Lung (tissue), 12 donors: ENCODE results near the gene LIPC. TPM values are rescaled to one million over a fixed set of nuclear protein-coding genes. Genes with fewer than 3 reads are reported as not detected.
A peak's percentile ranks its signal among the peaks of the same experiment; 100 is the strongest.

ENCODE experiments used
- ATAC-seq: fragments of 200-7000 bp; cut with Tn5 transposase; one replicate; pipeline ENCODE4 v1.9.1; 2020; ENCODE audit warnings: moderate number of reproducible peaks; ENCODE audit not compliant: insufficient read depth, low FRiP score
- DNase-seq, 3 donors: peaks; one replicate each; pipeline ENCODE4 v3.0.0-alpha.2; 2013 to 2017
- H3K27ac ChIP-seq, 2 donors: one replicate each; pipeline ENCODE4 v1.5.1; 2013; ENCODE audit warnings: mild to moderate bottlenecking in 2 of 2, moderate library complexity in 2 of 2, control low read depth in 1 of 2, inconsistent platforms in 1 of 2, low read depth in 1 of 2, low read length in 1 of 2
- H3K27me3 ChIP-seq, 3 donors: one replicate each; pipeline ENCODE4 v1.5.1; 2013; ENCODE audit warnings: low read length in 2 of 3; ENCODE audit not compliant: control insufficient read depth in 3 of 3, insufficient read depth in 3 of 3
- H3K36me3 ChIP-seq, 4 donors: one replicate each; pipeline ENCODE4 v1.5.1; 2013; ENCODE audit warnings: low read length in 4 of 4, mild to moderate bottlenecking in 1 of 4, moderate library complexity in 1 of 4; ENCODE audit not compliant: control insufficient read depth in 4 of 4, insufficient read depth in 4 of 4
- H3K4me1 ChIP-seq, 5 donors: one replicate each; pipeline ENCODE4 v1.5.1; 2013; ENCODE audit warnings: low read length in 5 of 5, mild to moderate bottlenecking in 2 of 5, moderate library complexity in 1 of 5; ENCODE audit not compliant: control insufficient read depth in 5 of 5, insufficient read depth in 5 of 5
- H3K4me3 ChIP-seq: one replicate; pipeline ENCODE4 v1.5.1; 2013; ENCODE audit warnings: mild to moderate bottlenecking, control low read depth, moderate library complexity
- H3K9ac ChIP-seq, 2 donors: one replicate each; pipeline ENCODE4 v1.5.1; 2013; ENCODE audit warnings: low read length in 2 of 2, control low read depth in 1 of 2; ENCODE audit not compliant: insufficient read depth in 1 of 2
- H3K9me3 ChIP-seq, 4 donors: one replicate each; pipeline ENCODE4 v1.5.1; 2013; ENCODE audit warnings: low read length in 3 of 4, mild to moderate bottlenecking in 1 of 4, moderate library complexity in 1 of 4; ENCODE audit not compliant: control insufficient read depth in 4 of 4, insufficient read depth in 3 of 4
- WGBS, 2 donors: extraction: QIAGEN DNeasy Blood & Tissue Kit; methylation state at CpG; one replicate each; pipeline ENCODE4 v1.1.7; 2013; 5-methylcytosine and 5-hydroxymethylcytosine counted together
- polyA plus RNA-seq, 2 donors: library from polyadenylated mRNA; stranded (reverse); fragments of 200-250 nt; gene quantifications; one replicate each; pipeline ENCODE4 v1.2.1, GENCODE V29; 2013
- total RNA-seq, 2 donors: library from RNA; depleted of rRNA in 1 of 2; stranded (reverse); fragments of >200 nt in 1 of 2; gene quantifications; one replicate each; pipeline ENCODE4 v1.2.1, GENCODE V29; 2014 to 2021
- TF ChIP-seq, protein P1 (sequence below): IDR thresholded peaks from 2 replicates; pipeline ENCODE4 v1.5.1; 2012; ENCODE audit warnings: mild to moderate bottlenecking; ENCODE audit errors: control extremely low read depth, extremely low read depth
- donor health status: control.
- donor health status: control.
- donor health status: Bipolar disorder and iron deficiency.
- donor health status: healthy.
- donor health status: DM: yes; HTN: yes; CAD: no.

LIPC gene
- total and polyA plus RNA-seq, 4 donors, result 0.20 to 0.57 (median 0.40) TPM

- Histone ChIP-seq H3K27me3 (no peaks in the 10 kb centered on the region), H3K9ac (no peak overlapping the region), H3K4me1 (peaks cover 0 to 5% (median 0%) of the 10 kb centered on the region in 5 donors), H3K36me3 (no peaks in the 10 kb centered on the region), H3K9me3 (no peaks in the 10 kb centered on the region), H3K27ac (no peak overlapping the region), H3K4me3 (no peak overlapping the region)
- 93 to 98% methylated on average over 6 of the region's 6 CpGs for WGBS, 2 donors
- no peak for DNase-seq
- TF ChIP-seq, protein P1, sequence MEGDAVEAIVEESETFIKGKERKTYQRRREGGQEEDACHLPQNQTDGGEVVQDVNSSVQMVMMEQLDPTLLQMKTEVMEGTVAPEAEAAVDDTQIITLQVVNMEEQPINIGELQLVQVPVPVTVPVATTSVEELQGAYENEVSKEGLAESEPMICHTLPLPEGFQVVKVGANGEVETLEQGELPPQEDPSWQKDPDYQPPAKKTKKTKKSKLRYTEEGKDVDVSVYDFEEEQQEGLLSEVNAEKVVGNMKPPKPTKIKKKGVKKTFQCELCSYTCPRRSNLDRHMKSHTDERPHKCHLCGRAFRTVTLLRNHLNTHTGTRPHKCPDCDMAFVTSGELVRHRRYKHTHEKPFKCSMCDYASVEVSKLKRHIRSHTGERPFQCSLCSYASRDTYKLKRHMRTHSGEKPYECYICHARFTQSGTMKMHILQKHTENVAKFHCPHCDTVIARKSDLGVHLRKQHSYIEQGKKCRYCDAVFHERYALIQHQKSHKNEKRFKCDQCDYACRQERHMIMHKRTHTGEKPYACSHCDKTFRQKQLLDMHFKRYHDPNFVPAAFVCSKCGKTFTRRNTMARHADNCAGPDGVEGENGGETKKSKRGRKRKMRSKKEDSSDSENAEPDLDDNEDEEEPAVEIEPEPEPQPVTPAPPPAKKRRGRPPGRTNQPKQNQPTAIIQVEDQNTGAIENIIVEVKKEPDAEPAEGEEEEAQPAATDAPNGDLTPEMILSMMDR, result no peak
- ATAC-seq, result no peak
Observed at GRCh38 chr15:58504674-58505234, 73.0 kb downstream of the LIPC start.

DNA sequence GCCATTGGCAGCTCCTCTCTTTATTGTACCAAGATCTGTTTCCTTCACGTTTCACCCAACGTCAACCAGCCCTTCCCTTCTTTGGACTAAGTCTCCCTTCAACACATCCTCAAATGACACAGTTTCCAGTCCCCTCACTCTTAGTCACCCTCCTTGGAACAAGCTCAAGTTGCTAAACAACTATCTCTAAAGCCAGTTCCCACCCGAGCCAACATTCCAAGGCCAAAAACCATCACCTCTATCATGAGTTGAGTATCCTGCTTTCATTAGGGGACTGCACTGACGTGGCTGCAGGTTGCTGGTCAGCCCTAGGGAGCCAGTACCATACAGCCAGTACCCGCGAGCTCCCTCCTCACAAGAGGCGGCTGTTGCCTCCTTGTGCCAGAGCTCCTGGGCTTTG is 73.8 kb downstream of the LIPC start:
- no peak overlapping the region for H3K27ac ChIP-seq
- H3K9ac ChIP-seq, result no peak overlapping the region
- no peaks in the 10 kb centered on the region for H3K27me3 ChIP-seq
- H3K4me3 ChIP-seq, result no peak overlapping the region
- H3K36me3 ChIP-seq, result no peaks in the 10 kb centered on the region
- WGBS, 2 donors, result 91 to 96% methylated on average over 7 of the region's 7 CpGs
- no peak for ATAC-seq
- no peaks in the 10 kb centered on the region for H3K9me3 ChIP-seq
- TF ChIP-seq, protein P1, result no peak
- DNase-seq, result no peak
- peaks cover 0 to 5% (median 0%) of the 10 kb centered on the region in 5 donors for H3K4me1 ChIP-seq

GRCh38 chr15:58506064-58506490 is 74.3 kb downstream of the LIPC start:
- DNase-seq (no peak), ATAC-seq (no peak)
- 57 to 69% methylated on average over 4 of the region's 4 CpGs for WGBS, 2 donors
- no peaks in the 10 kb centered on the region for H3K9me3 ChIP-seq
- H3K4me3 ChIP-seq, result no peak overlapping the region
- TF ChIP-seq, protein P1, result no peak
- peak overlapping the region in 1 of 2 donors; percentile 39 for H3K27ac ChIP-seq
- H3K27me3 ChIP-seq, result no peaks in the 10 kb centered on the region
- H3K36me3 ChIP-seq, result no peaks in the 10 kb centered on the region
- no peak overlapping the region for H3K9ac ChIP-seq
- H3K4me1 ChIP-seq, result peaks cover 0 to 5% (median 0%) of the 10 kb centered on the region in 5 donors
